Kidney (tissue), 14 donors: Measurements from ENCODE around the gene CTNNA2. TPM values are rescaled to one million over a fixed set of nuclear protein-coding genes. Genes with fewer than 3 reads are reported as not detected.
A peak's percentile ranks its signal among the peaks of the same experiment; 100 is the strongest.

ENCODE experiments used
- DNase-seq, 5 donors: peaks; one replicate each; pipeline ENCODE4 v3.0.0-alpha.2; 2013 to 2020
- FAIRE-seq: peaks from 2 replicates; lab custom pipeline; 2012; peaks lifted over from hg19 to GRCh38; lab: Jason Lieb, UNC
- H3K27ac ChIP-seq, 2 donors: one replicate each; pipeline ENCODE4 v1.7.0; 2013; ENCODE audit warnings: low read depth in 2 of 2, low read length in 2 of 2, inconsistent platforms in 1 of 2
- H3K27me3 ChIP-seq: one replicate; pipeline ENCODE4 v1.7.1; 2013; ENCODE audit warnings: low read length, inconsistent platforms; ENCODE audit not compliant: control insufficient read depth, insufficient read depth
- H3K36me3 ChIP-seq, 3 donors: one replicate each; pipeline versions ENCODE4 v1.7.0 to v1.7.1; 2013; ENCODE audit warnings: low read length in 3 of 3, control low read depth in 1 of 3, inconsistent platforms in 1 of 3; ENCODE audit not compliant: insufficient read depth in 3 of 3, control insufficient read depth in 2 of 3
- H3K4me1 ChIP-seq, 3 donors: one replicate each; pipeline versions ENCODE4 v1.7.0 to v1.7.1; 2013; ENCODE audit warnings: low read length in 3 of 3, inconsistent platforms in 1 of 3, low read depth in 1 of 3; ENCODE audit not compliant: control insufficient read depth in 2 of 3, insufficient read depth in 2 of 3
- H3K4me3 ChIP-seq, 3 donors: one replicate each; pipeline versions ENCODE4 v1.7.0 to v1.8.1; 2013; ENCODE audit warnings: low read length in 3 of 3, control low read depth in 1 of 3, inconsistent platforms in 1 of 3
- H3K9ac ChIP-seq, 3 donors: one replicate each; pipeline versions ENCODE4 v1.7.0 to v1.7.1; 2013; ENCODE audit warnings: low read length in 3 of 3, control low read depth in 1 of 3, inconsistent platforms in 1 of 3
- H3K9me3 ChIP-seq, 3 donors: one replicate each; pipeline versions ENCODE4 v1.7.0 to v1.7.1; 2013; ENCODE audit warnings: low read length in 3 of 3, control low read depth in 1 of 3, inconsistent platforms in 1 of 3; ENCODE audit not compliant: control insufficient read depth in 2 of 3, insufficient read depth in 1 of 3
- CTCF ChIP-seq: IDR thresholded peaks from 3 replicates; pipeline ENCODE4 v1.5.1; 2012; ENCODE audit warnings: mild to moderate bottlenecking, moderate library complexity, borderline replicate concordance; ENCODE audit not compliant: insufficient read depth; ENCODE audit errors: extremely low read depth
- intact Hi-C: fragments of 100-400 bp; cut with DNase I; formaldehyde crosslinking; loops from one replicate; pipeline ENCODE4 v1.11.1; 2022
- polyA plus RNA-seq: library from polyadenylated mRNA; stranded (reverse); fragments of 350-450 nt; fragmentation: Illumina TruSeq; extraction: RNeasy Lipid Tissue Mini Kit (QIAGEN cat#74804); gene quantifications from one replicate; pipeline ENCODE4 v1.2.3, GENCODE V29; 2014; ENCODE audit warnings: low read depth, low replicate concordance; ENCODE audit not compliant: insufficient read depth
- total RNA-seq: library from RNA; stranded (reverse); fragmentation: NEBNext Ultra II Directional; extraction: Animal tissue kit (Norgen Biotek cat#: 25700); gene quantifications from one replicate; pipeline ENCODE4 v1.2.1, GENCODE V29; 2021
- donor health status: control.
- donor health status: control.
- donor health status: control.
- donor health status: control.
- donor health status: control.
- donor health status: DM: yes; HTN: yes; CAD: no.
- donor health status: Normal renal cell carcinoma (clear cell type).

The CTNNA2 gene
- total and polyA plus RNA-seq, 2 donors from 2014 or later: 0.47 TPM; not detected in 1

- no peaks in the 10 kb centered on the region for H3K9me3 ChIP-seq
- FAIRE-seq (no peak), DNase-seq (no peak)
- no peak overlapping the region for H3K27ac ChIP-seq
- intact Hi-C loops: no loop called here
- no peak for TF ChIP-seq CTCF
- H3K36me3 ChIP-seq: no peaks in the 10 kb centered on the region
- H3K27me3 ChIP-seq: no peaks in the 10 kb centered on the region
- no peaks in the 10 kb centered on the region for H3K4me1 ChIP-seq
- no peak overlapping the region for H3K9ac ChIP-seq
- H3K4me3 ChIP-seq: no peak overlapping the region
Measured at GRCh38 chr2:79882548-79882947, 369.7 kb downstream of the CTNNA2 start.

GRCh38 chr2:79887747-79888374 lies 375.0 kb downstream of the CTNNA2 start:
- Histone ChIP-seq H3K36me3 (no peaks in the 10 kb centered on the region), H3K9ac (no peak overlapping the region), H3K9me3 (no peaks in the 10 kb centered on the region), H3K4me3 (no peak overlapping the region), H3K27me3 (no peaks in the 10 kb centered on the region), H3K27ac (no peak overlapping the region), H3K4me1 (no peaks in the 10 kb centered on the region)
- intact Hi-C loops: no loop called here
- FAIRE-seq (no peak), DNase-seq (peak in 3 of 5 donors; percentile 39 to 82 (median 76))
- TF ChIP-seq CTCF: peak; percentile 62

- FAIRE-seq (no peak), DNase-seq (no peak)
- Histone ChIP-seq H3K9ac (no peak overlapping the region), H3K27ac (no peak overlapping the region), H3K9me3 (no peaks in the 10 kb centered on the region), H3K4me1 (no peaks in the 10 kb centered on the region), H3K27me3 (no peaks in the 10 kb centered on the region), H3K4me3 (no peak overlapping the region), H3K36me3 (no peaks in the 10 kb centered on the region)
- intact Hi-C loops: no loop called here
- no peak for TF ChIP-seq CTCF
Measured at GRCh38 chr2:79892123-79892522, 379.3 kb downstream of the CTNNA2 start.

- no peaks in the 10 kb centered on the region for H3K9me3 ChIP-seq
- FAIRE-seq (no peak), DNase-seq (no peak)
- H3K4me3 ChIP-seq: no peak overlapping the region
- no peak overlapping the region for H3K9ac ChIP-seq
- H3K36me3 ChIP-seq: no peaks in the 10 kb centered on the region
- no peaks in the 10 kb centered on the region for H3K27me3 ChIP-seq
- H3K4me1 ChIP-seq: no peaks in the 10 kb centered on the region
- no peak overlapping the region for H3K27ac ChIP-seq
- TF ChIP-seq CTCF: no peak
- intact Hi-C loops: no loop called here
Measured at GRCh38 chr2:79899196-79899595, 386.3 kb downstream of the CTNNA2 start.
